RWPE2 (cell line): ENCODE measurements around the gene ANKRD13D.

Experiments
- ATAC-seq: fragments of 200-7000 bp; cut with Tn5 transposase; 3 replicates; pipeline ENCODE4 v1.9.1; 2021; ENCODE audit warnings: low read depth
- DNase-seq: peaks from one replicate; pipeline ENCODE4 v3.0.0-alpha.2; 2020; ENCODE audit warnings: low spot score
- H3K27ac ChIP-seq: fragments of 450-650 bp; 2 replicates; pipeline ENCODE4 v1.5.1; 2017; ENCODE audit warnings: mild to moderate bottlenecking; ENCODE audit not compliant: poor library complexity, severe bottlenecking
- H3K27me3 ChIP-seq: fragments of 250-450 bp; sonication (Bioruptor Pico); 2 replicates; pipeline ENCODE4 v1.5.1; 2021; ENCODE audit warnings: mild to moderate bottlenecking, moderate library complexity; ENCODE audit not compliant: insufficient read depth, poor library complexity, severe bottlenecking
- H3K36me3 ChIP-seq: fragments of 250-450 bp; sonication (Bioruptor Pico); 2 replicates; pipeline ENCODE4 v1.5.1; 2020; ENCODE audit warnings: low read depth, mild to moderate bottlenecking, moderate library complexity
- H3K4me1 ChIP-seq: fragments of 250-450 bp; sonication (Bioruptor Pico); 2 replicates; pipeline ENCODE4 v1.5.1; 2021; ENCODE audit warnings: mild to moderate bottlenecking, moderate library complexity; ENCODE audit not compliant: insufficient read depth, poor library complexity, severe bottlenecking
- H3K4me3 ChIP-seq: fragments of 250-450 bp; sonication (Bioruptor Pico); 2 replicates; pipeline ENCODE4 v1.5.1; 2021; ENCODE audit warnings: mild to moderate bottlenecking, moderate library complexity; ENCODE audit not compliant: severe bottlenecking
- H3K9me3 ChIP-seq: fragments of 250-450 bp; sonication (Bioruptor Pico); 2 replicates; pipeline ENCODE4 v1.5.1; 2021; ENCODE audit warnings: mild to moderate bottlenecking, moderate library complexity; ENCODE audit not compliant: severe bottlenecking
- CTCF ChIP-seq: fragments of 450-650 bp; IDR thresholded peaks from one replicate; pipeline ENCODE4 v1.5.1; 2017; ENCODE audit warnings: mild to moderate bottlenecking, moderate library complexity; ENCODE audit not compliant: poor library complexity, severe bottlenecking

Gene ANKRD13D

GRCh38 chr11:67303835-67304411 is 14.8 kb downstream of the ANKRD13D start:
- H3K27me3 ChIP-seq = no peaks in the 10 kb centered on the region
- DNase-seq (peak; percentile 62), ATAC-seq (peak; percentile 10; the same call in 2 of the 3 replicates)
- H3K36me3 ChIP-seq = peaks cover 43% of the 10 kb centered on the region
- peaks cover 13% of the 10 kb centered on the region for H3K4me1 ChIP-seq
- peak overlapping the region; percentile 82 for H3K27ac ChIP-seq
- peak overlapping the region; percentile 68 for H3K4me3 ChIP-seq
- H3K9me3 ChIP-seq = no peaks in the 10 kb centered on the region
- no peak for TF ChIP-seq CTCF

GRCh38 chr11:67304511-67305113 is 15.5 kb downstream of the ANKRD13D start:
- ATAC-seq (no peak), DNase-seq (peak; percentile 39)
- Histone ChIP-seq H3K4me1 (peaks cover 13% of the 10 kb centered on the region), H3K9me3 (no peaks in the 10 kb centered on the region), H3K36me3 (peaks cover 45% of the 10 kb centered on the region), H3K27ac (peak overlapping the region; percentile 82), H3K4me3 (peak overlapping the region; percentile 68), H3K27me3 (no peaks in the 10 kb centered on the region)
- no peak for TF ChIP-seq CTCF

- H3K9me3 ChIP-seq = no peaks in the 10 kb centered on the region
- H3K27ac ChIP-seq = peak overlapping the region; percentile 82
- H3K4me3 ChIP-seq = no peak overlapping the region
- peaks cover 57% of the 10 kb centered on the region for H3K36me3 ChIP-seq
- TF ChIP-seq CTCF = no peak
- H3K27me3 ChIP-seq = no peaks in the 10 kb centered on the region
- H3K4me1 ChIP-seq = peaks cover 34% of the 10 kb centered on the region
- no peak for ATAC-seq
- no peak for DNase-seq
These were observed 17.9 kb downstream of the ANKRD13D start for GRCh38 chr11:67306769-67307544.

GRCh38 chr11:67307545-67308001 is 18.5 kb downstream of the ANKRD13D start:
- ATAC-seq (no peak), DNase-seq (no peak)
- H3K36me3 ChIP-seq = peaks cover 62% of the 10 kb centered on the region

More at GRCh38 chr11:67307545-67308001, 18.5 kb downstream of the ANKRD13D start:
- Histone ChIP-seq H3K27ac (no peak overlapping the region), H3K4me1 (peaks cover 34% of the 10 kb centered on the region), H3K27me3 (no peaks in the 10 kb centered on the region), H3K4me3 (no peak overlapping the region), H3K9me3 (no peaks in the 10 kb centered on the region)
- no peak for TF ChIP-seq CTCF
